ENCODE results near the gene SRP9.
"Not testable (repeated sequence)": the region's sequence is repeated elsewhere in the genome, so short reads cannot be mapped to it uniquely, and the experiment has no call there.

Gene SRP9

DNA sequence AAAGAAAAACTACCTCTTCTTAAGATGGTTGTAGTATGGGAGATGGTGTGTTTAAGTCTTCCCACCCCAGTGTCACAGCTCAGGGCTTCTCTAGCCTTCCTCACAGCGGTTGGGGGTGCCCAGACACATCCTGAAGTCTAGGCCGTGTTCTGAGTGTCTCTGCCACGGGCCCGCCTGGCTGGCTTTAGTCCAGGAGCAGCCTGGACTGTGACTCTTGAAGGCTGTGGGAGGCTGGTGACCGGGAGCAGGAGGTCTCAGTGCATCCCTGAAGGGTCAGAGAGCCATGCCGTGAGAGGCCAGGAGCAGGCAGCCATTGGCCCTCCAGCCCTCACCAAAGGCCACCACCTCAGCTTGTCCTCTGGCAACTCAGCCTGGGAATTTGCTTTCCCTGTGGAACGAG, 36.8 kb downstream of the SRP9 start:
- ChIA-PET POLR2A (no interaction called here), CTCF (interaction anchor here (0.9 to 1.2 kb wide), 2 partner anchors 22 to 340 kb away, joined by 3 to 4 read pairs; no protein-coding TSS in a partner anchor)
- DNase-seq (ENCODE audit: extremely low spot score) = no peak
- TF ChIP-seq CTCF (IDR thresholded peaks at IDR 0.05; ENCODE audit: control extremely low read depth, extremely low read depth, low read depth, missing control alignments) = no peak

DNA sequence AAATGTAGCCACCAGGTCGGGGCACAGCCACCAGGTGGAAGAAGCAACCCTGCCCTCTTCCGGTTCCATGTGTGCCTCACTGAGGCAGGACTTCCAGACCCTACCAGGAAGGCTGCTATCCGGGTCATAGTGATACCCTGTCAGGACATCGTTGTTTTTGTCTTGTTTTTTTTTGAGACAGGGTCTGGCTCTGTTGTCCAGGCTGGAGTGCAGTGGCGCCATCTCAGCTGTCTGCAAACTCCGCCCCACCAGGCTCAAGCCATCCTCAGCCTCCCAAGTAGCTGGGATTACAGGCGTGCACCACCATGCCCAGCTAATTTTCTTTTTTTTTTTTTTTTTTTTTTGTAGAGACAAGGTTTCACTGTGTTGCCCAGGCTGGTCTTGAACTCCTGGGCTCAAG, 37.5 kb downstream of the SRP9 start:
- DNase-seq (ENCODE audit: extremely low spot score); POLR2A ChIA-PET; CTCF ChIA-PET: not testable (repeated sequence)

- TF ChIP-seq CTCF (IDR thresholded peaks at IDR 0.05; ENCODE audit: control extremely low read depth, extremely low read depth, low read depth, missing control alignments) = no peak
- POLR2A ChIA-PET = no interaction called here
- CTCF ChIA-PET = interaction anchor here (1.1 to 1.2 kb wide), 2 partner anchors 10 to 44 kb away, joined by 3 read pairs; no protein-coding TSS in a partner anchor
- DNase-seq (ENCODE audit: extremely low spot score) = no peak
Measured at GRCh38 chr1:225815526-225816178, 38.0 kb downstream of the SRP9 start.

GRCh38 chr1:225816643-225817538, 39.3 kb downstream of the SRP9 start:
- ChIA-PET POLR2A (no interaction called here), CTCF (interaction anchor here (1.1 to 1.2 kb wide), 2 partner anchors 11 to 45 kb away, joined by 3 read pairs; no protein-coding TSS in a partner anchor)
- DNase-seq (ENCODE audit: extremely low spot score) = no peak
- no peak for TF ChIP-seq CTCF (IDR thresholded peaks at IDR 0.05; ENCODE audit: control extremely low read depth, extremely low read depth, low read depth, missing control alignments)

GRCh38 chr1:225817611-225818061, 40.0 kb downstream of the SRP9 start:
- no peak for TF ChIP-seq CTCF (IDR thresholded peaks at IDR 0.05; ENCODE audit: control extremely low read depth, extremely low read depth, low read depth, missing control alignments)
- no peak for DNase-seq (ENCODE audit: extremely low spot score)
- ChIA-PET CTCF (no interaction called here), POLR2A (interaction anchor here (0.5 kb wide), 1 partner anchor 63 kb away, joined by 4 read pairs; no protein-coding TSS in a partner anchor)

- no peak for TF ChIP-seq CTCF (IDR thresholded peaks at IDR 0.05; ENCODE audit: control extremely low read depth, extremely low read depth, low read depth, missing control alignments)
- CTCF ChIA-PET = interaction anchor here (1.0 kb wide), 1 partner anchor 41 kb away, joined by 5 read pairs; the partner anchor contains the start of gene SRP9
- POLR2A ChIA-PET = interaction anchor here (0.5 kb wide), 1 partner anchor 64 kb away, joined by 4 read pairs; no protein-coding TSS in a partner anchor
- no peak for DNase-seq (ENCODE audit: extremely low spot score)
Measured at GRCh38 chr1:225818229-225818628, 40.6 kb downstream of the SRP9 start.
